H1 (cell line): ENCODE measurements around the gene BNC1. TPM values are rescaled to one million over a fixed set of nuclear protein-coding genes. Genes with fewer than 3 reads are reported as not detected.

ENCODE experiments used
- CTCF ChIA-PET: fragments of 300-600 bp; sonication (Branson Sonifier 250); formaldehyde crosslinking; loops from one replicate; lab custom pipeline; 2021; ENCODE audit not compliant: partially characterized antibody; lab: Charles Lee
- POLR2A ChIA-PET: fragments of 300-600 bp; sonication (Branson Sonifier 250); formaldehyde crosslinking; loops from one replicate; lab custom pipeline; 2021; ENCODE audit warnings: inconsistent platforms; ENCODE audit not compliant: partially characterized antibody; lab: Charles Lee
- DNase-seq, 2 experiments: peaks; one replicate each; pipeline versions ENCODE4 v3.0.0 to v3.0.0-alpha.2; 2010 to 2022; ENCODE audit warnings: low spot score in 2 of 2, low read depth in 1 of 2, mixed read lengths in 1 of 2
- FAIRE-seq: peaks from 2 replicates; lab custom pipeline; 2011; peaks lifted over from hg19 to GRCh38; lab: Jason Lieb, UNC
- H2AFZ ChIP-seq: 2 replicates; pipeline ENCODE4 v1.8.1; 2012; ENCODE audit warnings: low read length, inconsistent platforms
- H2AK5ac ChIP-seq: 2 replicates; pipeline ENCODE4 v1.6.1; 2013; ENCODE audit warnings: low read depth, low read length
- H2BK120ac ChIP-seq: replicated peaks from 2 replicates; pipeline ENCODE3; 2013; ENCODE audit warnings: low read depth, low read length, inconsistent platforms
- H2BK12ac ChIP-seq: 2 replicates; pipeline ENCODE4 v1.6.1; 2013; ENCODE audit warnings: low read depth, low read length
- H2BK15ac ChIP-seq: 2 replicates; pipeline ENCODE4 v1.6.1; 2013; ENCODE audit warnings: low read length
- H2BK20ac ChIP-seq: 2 replicates; pipeline ENCODE4 v1.6.1; 2013; ENCODE audit warnings: low read length
- H2BK5ac ChIP-seq: 2 replicates; pipeline ENCODE4 v1.6.1; 2013; ENCODE audit warnings: low read depth, low read length
- H3K14ac ChIP-seq: 2 replicates; pipeline ENCODE4 v1.6.1; 2013; ENCODE audit warnings: inconsistent platforms; ENCODE audit not compliant: insufficient read length
- H3K18ac ChIP-seq: 2 replicates; pipeline ENCODE4 v1.6.1; 2013; ENCODE audit warnings: low read length; ENCODE audit errors: extremely low read depth
- H3K23ac ChIP-seq: 2 replicates; pipeline ENCODE4 v1.6.1; 2013; ENCODE audit warnings: inconsistent platforms; ENCODE audit not compliant: insufficient read length
- H3K23me2 ChIP-seq: 2 replicates; pipeline ENCODE4 v1.6.1; 2013; ENCODE audit warnings: low read depth, low read length
- H3K27ac ChIP-seq: 2 replicates; pipeline ENCODE4 v1.6.1; 2011; ENCODE audit warnings: low read depth, low read length, inconsistent platforms
- H3K27me3 ChIP-seq, 4 experiments: replicated peaks in 1 of 4; 1 replicate in 1 of 4; 2 replicates in 3 of 4; pipeline versions ENCODE4 v1.6.1 to v1.8.1; 2011 to 2013; ENCODE audit warnings: low read length in 3 of 4, mild to moderate bottlenecking in 3 of 4, inconsistent platforms in 2 of 4, mixed read lengths in 2 of 4, moderate library complexity in 1 of 4; ENCODE audit not compliant: control insufficient read depth in 3 of 4, insufficient read depth in 3 of 4; ENCODE audit errors: extremely low read depth in 1 of 4
- H3K36me3 ChIP-seq, 4 experiments: 2 replicates each; pipeline versions ENCODE4 v1.6.1 to v1.8.1; 2011 to 2013; ENCODE audit warnings: mild to moderate bottlenecking in 4 of 4, low read length in 3 of 4, moderate library complexity in 2 of 4, control low read depth in 1 of 4, inconsistent platforms in 1 of 4; ENCODE audit not compliant: insufficient read depth in 4 of 4, control insufficient read depth in 2 of 4
- H3K4ac ChIP-seq: replicated peaks from 2 replicates; pipeline ENCODE3; 2013; ENCODE audit warnings: low read length, low read depth, mixed read lengths, inconsistent platforms; ENCODE audit not compliant: insufficient read length
- H3K4me1 ChIP-seq, 4 experiments: replicated peaks in 1 of 4; 1 replicate in 1 of 4; 2 replicates in 3 of 4; pipeline versions ENCODE4 v1.6.1 to v1.8.1; 2011 to 2013; ENCODE audit warnings: low read length in 3 of 4, inconsistent platforms in 2 of 4, mixed read lengths in 1 of 4; ENCODE audit not compliant: insufficient read depth in 4 of 4, control insufficient read depth in 3 of 4
- H3K4me2 ChIP-seq, 2 experiments: 2 replicates each; pipeline versions ENCODE4 v1.6.1 to v1.8.1; 2011 to 2013; ENCODE audit warnings: low read depth in 2 of 2, low read length in 2 of 2, control low read depth in 1 of 2, inconsistent platforms in 1 of 2, mild to moderate bottlenecking in 1 of 2; ENCODE audit not compliant: insufficient read depth in 1 of 2
- H3K4me3 ChIP-seq, 4 experiments: fragments of 200-600, 300-600 bp in 1 of 4; sonication (generic), shearing (Covaris generic), sonication (Bioruptor Twin) in 1 of 4; 2 replicates each; pipeline versions ENCODE4 v1.5.1 to v1.8.1; 2011 to 2016; ENCODE audit warnings: low read length in 4 of 4, low read depth in 3 of 4, control low read depth in 2 of 4, inconsistent platforms in 2 of 4, mild to moderate bottlenecking in 2 of 4, mixed read lengths in 1 of 4, moderate library complexity in 1 of 4; ENCODE audit not compliant: insufficient read depth in 2 of 4; ENCODE audit errors: extremely low read depth in 1 of 4
- H3K56ac ChIP-seq: replicated peaks from 2 replicates; pipeline ENCODE3; 2013; ENCODE audit warnings: low read depth, mild to moderate bottlenecking, mixed read lengths, low read length, inconsistent platforms; ENCODE audit not compliant: insufficient read length
- H3K79me1 ChIP-seq: 2 replicates; pipeline ENCODE4 v1.6.1; 2013; ENCODE audit warnings: low read depth, low read length, control low read depth
- H3K79me2 ChIP-seq, 2 experiments: 2 replicates each; pipeline versions ENCODE4 v1.6.1 to v1.8.1; 2012 to 2013; ENCODE audit warnings: low read length in 2 of 2, mild to moderate bottlenecking in 2 of 2, inconsistent platforms in 1 of 2; ENCODE audit not compliant: insufficient read depth in 2 of 2, control insufficient read depth in 1 of 2
- H3K9ac ChIP-seq, 4 experiments: replicated peaks in 1 of 4; 1 replicate in 1 of 4; 2 replicates in 3 of 4; pipeline versions ENCODE4 v1.6.1 to v1.8.1; 2011 to 2013; ENCODE audit warnings: low read depth in 3 of 4, low read length in 3 of 4, control low read depth in 2 of 4, mild to moderate bottlenecking in 2 of 4, moderate library complexity in 2 of 4, inconsistent platforms in 1 of 4; ENCODE audit errors: extremely low read depth in 1 of 4
- H3K9me3 ChIP-seq, 2 experiments: 2 replicates each; pipeline versions ENCODE4 v1.6.1 to v1.8.1; 2012 to 2013; ENCODE audit warnings: mild to moderate bottlenecking in 2 of 2, moderate library complexity in 2 of 2, control low read depth in 1 of 2, inconsistent platforms in 1 of 2, low read depth in 1 of 2, low read length in 1 of 2, mixed read lengths in 1 of 2; ENCODE audit not compliant: insufficient read depth in 2 of 2
- H4K20me1 ChIP-seq, 2 experiments: replicated peaks in 1 of 2; 2 replicates each; pipeline versions ENCODE3 to v1.8.1; 2011 to 2013; ENCODE audit warnings: inconsistent platforms in 2 of 2, low read length in 2 of 2, mild to moderate bottlenecking in 1 of 2; ENCODE audit not compliant: insufficient read depth in 2 of 2, control insufficient read depth in 1 of 2
- H4K5ac ChIP-seq: 2 replicates; pipeline ENCODE4 v1.6.1; 2013; ENCODE audit warnings: low read length, low read depth, mixed read lengths, inconsistent platforms; ENCODE audit not compliant: insufficient read length
- H4K8ac ChIP-seq: 2 replicates; pipeline ENCODE4 v1.8.0; 2013; ENCODE audit warnings: mild to moderate bottlenecking, moderate library complexity, low read length, inconsistent platforms; ENCODE audit not compliant: insufficient read depth; ENCODE audit errors: extremely low read depth
- H4K91ac ChIP-seq: replicated peaks from 2 replicates; pipeline ENCODE3; 2013; ENCODE audit warnings: low read length, mixed read lengths, inconsistent platforms; ENCODE audit not compliant: insufficient read length
- BRCA1 ChIP-seq: IDR thresholded peaks from 2 replicates; pipeline ENCODE4 v1.6.1; 2012; ENCODE audit warnings: low read depth, low read length, improper control_type of control experiment
- EZH2 ChIP-seq: fragments of 200-600 bp; sonication (generic); IDR thresholded peaks from 2 replicates; pipeline ENCODE4 v1.7.1; 2012; ENCODE audit warnings: low read depth, mild to moderate bottlenecking, moderate library complexity, low read length, inconsistent platforms; ENCODE audit not compliant: severe bottlenecking
- FOSL1 ChIP-seq: IDR thresholded peaks from 2 replicates; pipeline ENCODE4 v1.6.1; 2011; ENCODE audit warnings: mild to moderate bottlenecking, low read depth, low read length, moderate library complexity; ENCODE audit not compliant: insufficient read depth
- GABPA ChIP-seq: IDR thresholded peaks from 2 replicates; pipeline ENCODE4 v1.6.1; 2011; ENCODE audit warnings: mild to moderate bottlenecking, low read length, moderate library complexity, borderline replicate concordance; ENCODE audit not compliant: insufficient read depth
- HDAC6 ChIP-seq: IDR thresholded peaks from one replicate; pipeline ENCODE4 v1.7.1; 2012; ENCODE audit warnings: low read depth, mild to moderate bottlenecking, inconsistent platforms, low read length, moderate library complexity
- JUND ChIP-seq: IDR thresholded peaks from 2 replicates; pipeline ENCODE4 v1.6.1; 2011; ENCODE audit warnings: mild to moderate bottlenecking, improper control_type of control experiment, low read length
- KDM5A ChIP-seq: fragments of 200-600 bp; IDR thresholded peaks from 2 replicates; pipeline ENCODE4 v1.7.1; 2012; ENCODE audit warnings: mild to moderate bottlenecking, low read length, inconsistent platforms, mixed read lengths
- NRF1 ChIP-seq: IDR thresholded peaks from 2 replicates; pipeline ENCODE4 v1.6.1; 2011; ENCODE audit warnings: mild to moderate bottlenecking, low read depth, low read length, improper control_type of control experiment
- RNF2 ChIP-seq: fragments of 200-900, 300-1000 bp; sonication (generic); IDR thresholded peaks from 2 replicates; pipeline ENCODE4 v1.7.1; 2016; ENCODE audit warnings: borderline replicate concordance, low read depth, mild to moderate bottlenecking, antibody characterized with exemption, low read length; ENCODE audit not compliant: poor library complexity, severe bottlenecking; ENCODE audit errors: missing control alignments
- SIN3A ChIP-seq, 2 experiments: IDR thresholded peaks in 1 of 2; conservative IDR thresholded peaks in 1 of 2; 2 replicates each; pipeline ENCODE4 v1.6.1; 2011 to 2012; ENCODE audit warnings: low read length in 2 of 2, improper control_type of control experiment in 1 of 2, low read depth in 1 of 2, mild to moderate bottlenecking in 1 of 2
- SUZ12 ChIP-seq: fragments of 200-600 bp; sonication (generic); IDR thresholded peaks from 2 replicates; pipeline ENCODE4 v1.6.1; 2012; ENCODE audit warnings: mild to moderate bottlenecking, inconsistent platforms, low read length, moderate library complexity, mixed read lengths
- WGBS, 2 experiments: shearing (Covaris generic) in 1 of 2; methylation state at CpG; one replicate each; pipeline versions ENCODE4 v1.1.6 to v1.1.7; 2013 to 2015; ENCODE audit warnings: low lambda C conversion rate in 2 of 2, mixed read lengths in 2 of 2, inconsistent platforms in 1 of 2, low coverage in 1 of 2, missing lambda C conversion rate in 1 of 2; ENCODE audit not compliant: insufficient replicate concordance in 2 of 2, insufficient coverage in 1 of 2, insufficient read length in 1 of 2; ENCODE audit errors: extremely low coverage in 1 of 2, missing lambda C conversion rate in 1 of 2; 5-methylcytosine and 5-hydroxymethylcytosine counted together
- polyA plus RNA-seq, 7 experiments: library from polyadenylated mRNA; depleted of rRNA in 3 of 7; stranded (reverse) in 5 of 7; unstranded in 2 of 7; fragments of >200 nt in 5 of 7; fragments of 200-250 nt in 2 of 7; gene quantifications; 1 replicate in 5 of 7; 2 replicates in 1 of 7; 4 replicates in 1 of 7; pipeline versions ENCODE4 v1.2.1 to v1.2.3, GENCODE V29; 2011 to 2013; ENCODE audit warnings: missing spikeins in 2 of 7, mixed read lengths in 2 of 7
- total RNA-seq: library from RNA; stranded (reverse); fragmentation: NEBNext Ultra II Directional; extraction: Animal tissue kit (Norgen Biotek cat#: 25700); gene quantifications from 2 replicates; pipeline ENCODE4 v1.2.1, GENCODE V29; 2021

The BNC1 gene
- total and polyA plus RNA-seq, 2 of the 8 experiments (the other 6 are each of a cell fraction or from before 2014, with no cell fraction given): 0.99 to 2.1 TPM

- H4K5ac ChIP-seq: no peak overlapping the region
- peaks cover 7% of the 10 kb centered on the region; the same call in 1 of the 2 replicates for H3K23me2 ChIP-seq
- no peak overlapping the region for H2BK12ac ChIP-seq
- H2BK120ac ChIP-seq: no peak overlapping the region
- H4K20me1 ChIP-seq: no peaks in the 10 kb centered on the region
- no peak overlapping the region for H3K4ac ChIP-seq
- no peak overlapping the region for H3K56ac ChIP-seq
- peak overlapping the region; percentile 24 to 70 (median 60) for H3K4me3 ChIP-seq
- no peak overlapping the region for H2BK15ac ChIP-seq
- peaks cover 22 to 53% (median 48%) of the 10 kb centered on the region in 4 experiments for H3K27me3 ChIP-seq
- no peak overlapping the region for H4K8ac ChIP-seq
- H3K18ac ChIP-seq: no peak overlapping the region
- H3K79me1 ChIP-seq: no peaks in the 10 kb centered on the region
- ChIA-PET POLR2A (no interaction called here), CTCF (interaction anchor here (0.9 to 1.6 kb wide), 3 partner anchors 37 to 130 kb away, joined by 3 read pairs; no protein-coding TSS in a partner anchor)
- no peaks in the 10 kb centered on the region for H3K79me2 ChIP-seq
- 2% methylated on average over 41 of the region's 80 CpGs; no CpG with 5 or more reads in 1 of the 2 experiments for WGBS, 2 experiments
- H3K36me3 ChIP-seq: no peaks in the 10 kb centered on the region
- H4K91ac ChIP-seq: no peak overlapping the region
- H2AK5ac ChIP-seq: no peak overlapping the region
- 0 out of 2 replicates have a peak overlapping the region, but pooled peaks have one; percentile 18 for H2AFZ ChIP-seq
- no peak overlapping the region for H3K23ac ChIP-seq
- H2BK20ac ChIP-seq: no peak overlapping the region
- no peak overlapping the region for H3K27ac ChIP-seq
- peaks cover 0 to 8% (median 4%) of the 10 kb centered on the region in 4 experiments; a peak in 5 of 7 replicates for H3K4me1 ChIP-seq
- no peaks in the 10 kb centered on the region for H3K9me3 ChIP-seq
- no peak overlapping the region for H2BK5ac ChIP-seq
- H3K14ac ChIP-seq: no peak overlapping the region
- no peak overlapping the region for H3K9ac ChIP-seq
- H3K4me2 ChIP-seq: peak overlapping the region; percentile 73 to 92
- FAIRE-seq (no peak), DNase-seq (peak in 1 of 2 experiments; percentile 55)
- TF ChIP-seq BRCA1: no peak
- peak; percentile 79 for TF ChIP-seq RNF2
- peak; percentile 98 for TF ChIP-seq SUZ12
- TF ChIP-seq KDM5A: no peak
- no peak for TF ChIP-seq NRF1
- TF ChIP-seq EZH2: peak; percentile 90
- no peak for TF ChIP-seq JUND
- TF ChIP-seq FOSL1: no peak
- TF ChIP-seq SIN3A (conservative IDR thresholded peaks at IDR 0.05 in 1 of 2, IDR thresholded peaks at IDR 0.05 in 1 of 2; ENCODE audit: low read depth in 1 of 2, low read length in 2 of 2): 0 out of 4 replicates have a peak, but pooled peaks of 1 of the 2 experiments have one; percentile 15
- no peak for TF ChIP-seq HDAC6
- TF ChIP-seq GABPA: no peak
These were observed 478 bp downstream of the BNC1 start for GRCh38 chr15:83283813-83284558.
